ENCODE data around the gene PRM3.

DNA sequence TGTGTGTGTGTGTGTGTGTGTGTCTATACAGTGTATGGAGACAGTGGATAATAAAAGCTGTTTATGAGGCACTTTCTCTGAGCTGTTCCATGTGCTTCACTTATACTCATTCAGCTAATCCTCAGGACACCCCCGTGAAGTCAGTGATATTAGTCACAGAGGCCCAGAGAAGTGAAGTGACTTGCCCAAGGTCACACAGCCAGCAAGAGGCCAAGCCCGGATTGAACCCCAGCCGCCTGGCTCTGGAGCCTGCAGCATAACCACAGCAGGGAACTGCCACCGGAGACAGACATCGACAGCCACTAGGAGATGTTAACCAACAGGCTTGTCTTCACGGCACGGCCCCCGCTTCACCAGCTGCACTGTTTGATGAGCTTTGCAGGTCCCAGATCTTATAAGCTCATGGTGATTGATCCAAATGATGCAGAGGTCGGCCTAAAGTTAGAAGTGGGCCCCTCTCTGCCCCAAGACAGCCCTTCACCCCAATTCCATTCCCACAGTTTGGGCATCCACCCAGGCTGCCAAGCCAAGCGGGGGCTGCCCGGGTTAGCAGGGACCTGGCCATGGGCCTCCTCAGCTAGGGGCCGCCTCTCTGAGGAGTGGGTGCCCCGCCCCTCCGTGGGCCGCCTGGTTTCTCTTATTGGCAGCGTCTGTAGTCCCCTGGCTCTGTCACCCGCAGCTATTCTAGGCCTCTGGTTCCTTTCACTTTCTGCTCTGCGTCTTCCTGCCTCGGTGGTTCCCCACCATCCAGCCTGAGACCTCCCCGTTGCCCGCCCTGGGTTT is 48.3 kb downstream of the PRM3 start:
- TF ChIP-seq, protein P1, sequence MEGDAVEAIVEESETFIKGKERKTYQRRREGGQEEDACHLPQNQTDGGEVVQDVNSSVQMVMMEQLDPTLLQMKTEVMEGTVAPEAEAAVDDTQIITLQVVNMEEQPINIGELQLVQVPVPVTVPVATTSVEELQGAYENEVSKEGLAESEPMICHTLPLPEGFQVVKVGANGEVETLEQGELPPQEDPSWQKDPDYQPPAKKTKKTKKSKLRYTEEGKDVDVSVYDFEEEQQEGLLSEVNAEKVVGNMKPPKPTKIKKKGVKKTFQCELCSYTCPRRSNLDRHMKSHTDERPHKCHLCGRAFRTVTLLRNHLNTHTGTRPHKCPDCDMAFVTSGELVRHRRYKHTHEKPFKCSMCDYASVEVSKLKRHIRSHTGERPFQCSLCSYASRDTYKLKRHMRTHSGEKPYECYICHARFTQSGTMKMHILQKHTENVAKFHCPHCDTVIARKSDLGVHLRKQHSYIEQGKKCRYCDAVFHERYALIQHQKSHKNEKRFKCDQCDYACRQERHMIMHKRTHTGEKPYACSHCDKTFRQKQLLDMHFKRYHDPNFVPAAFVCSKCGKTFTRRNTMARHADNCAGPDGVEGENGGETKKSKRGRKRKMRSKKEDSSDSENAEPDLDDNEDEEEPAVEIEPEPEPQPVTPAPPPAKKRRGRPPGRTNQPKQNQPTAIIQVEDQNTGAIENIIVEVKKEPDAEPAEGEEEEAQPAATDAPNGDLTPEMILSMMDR (IDR thresholded peaks at IDR 0.05): no peak
- TF ChIP-seq POLR2A (IDR thresholded peaks at IDR 0.05): no peak
- no peak for TF ChIP-seq POLR2AphosphoS5 (IDR thresholded peaks at IDR 0.05)
- no peak for TF ChIP-seq EP300 (IDR thresholded peaks at IDR 0.05)

All from gastroesophageal sphincter (tissue), 3 donors.